H9 (cell line): ENCODE data around the gene HEATR9. TPM values are rescaled to one million over a fixed set of nuclear protein-coding genes. Genes with fewer than 3 reads are reported as not detected.

Source experiments
- DNase-seq: peaks from one replicate; pipeline ENCODE4 v3.0.0-alpha.2; 2017
- H2AFZ ChIP-seq: one replicate; pipeline ENCODE4 v1.6.1; 2013; ENCODE audit warnings: mild to moderate bottlenecking, low read length, control low read depth, moderate library complexity
- H2AK5ac ChIP-seq: 2 replicates; pipeline ENCODE4 v1.6.1; 2013; ENCODE audit warnings: low read length, control low read depth, mixed read lengths; ENCODE audit not compliant: insufficient read length
- H2BK120ac ChIP-seq: one replicate; pipeline ENCODE4 v1.6.1; 2013; ENCODE audit warnings: low read depth, mild to moderate bottlenecking, low read length, control low read depth, inconsistent platforms; ENCODE audit not compliant: poor library complexity, severe bottlenecking
- H2BK12ac ChIP-seq: 2 replicates; pipeline ENCODE4 v1.6.1; 2013; ENCODE audit warnings: low read length, control low read depth, mixed read lengths, low read depth; ENCODE audit not compliant: insufficient read length
- H2BK15ac ChIP-seq: 2 replicates; pipeline ENCODE4 v1.6.1; 2013; ENCODE audit warnings: low read depth, low read length, control low read depth
- H2BK20ac ChIP-seq: one replicate; pipeline ENCODE4 v1.6.1; 2013; ENCODE audit warnings: low read depth, mild to moderate bottlenecking, low read length, control low read depth, inconsistent platforms; ENCODE audit not compliant: poor library complexity, severe bottlenecking
- H2BK5ac ChIP-seq: 2 replicates; pipeline ENCODE4 v1.6.1; 2013; ENCODE audit warnings: low read length, control low read depth, mixed read lengths; ENCODE audit not compliant: insufficient read length
- H3K14ac ChIP-seq: 2 replicates; pipeline ENCODE4 v1.6.1; 2013; ENCODE audit warnings: low read length, control low read depth; ENCODE audit not compliant: insufficient read depth
- H3K18ac ChIP-seq: 2 replicates; pipeline ENCODE4 v1.6.1; 2013; ENCODE audit warnings: low read depth, mild to moderate bottlenecking, mixed read lengths, low read length, control low read depth; ENCODE audit not compliant: insufficient read length
- H3K23ac ChIP-seq: 2 replicates; pipeline ENCODE4 v1.6.1; 2013; ENCODE audit warnings: low read length, control low read depth, mixed read lengths, low read depth; ENCODE audit not compliant: insufficient read length
- H3K23me2 ChIP-seq: 2 replicates; pipeline ENCODE4 v1.6.1; 2013; ENCODE audit warnings: low read depth, mild to moderate bottlenecking, mixed read lengths, low read length, control low read depth; ENCODE audit not compliant: insufficient read length, poor library complexity, severe bottlenecking
- H3K27ac ChIP-seq: 2 replicates; pipeline ENCODE4 v1.5.1; 2013; ENCODE audit warnings: low read length, control low read depth, mixed read lengths, low read depth; ENCODE audit not compliant: insufficient read length
- H3K27me3 ChIP-seq: 2 replicates; pipeline ENCODE4 v1.6.1; 2013; ENCODE audit warnings: low read length, control low read depth, inconsistent platforms; ENCODE audit not compliant: insufficient read depth
- H3K4ac ChIP-seq: 2 replicates; pipeline ENCODE4 v1.6.1; 2013; ENCODE audit warnings: low read depth, mild to moderate bottlenecking, control low read depth, inconsistent platforms, low read length, moderate library complexity
- H3K4me1 ChIP-seq: 2 replicates; pipeline ENCODE4 v1.6.1; 2013; ENCODE audit warnings: low read length, control low read depth, inconsistent platforms; ENCODE audit not compliant: insufficient read depth
- H3K4me2 ChIP-seq: 2 replicates; pipeline ENCODE4 v1.6.1; 2013; ENCODE audit warnings: low read length, control low read depth, mixed read lengths; ENCODE audit not compliant: insufficient read length, insufficient read depth
- H3K56ac ChIP-seq: 2 replicates; pipeline ENCODE4 v1.6.1; 2013; ENCODE audit warnings: low read depth, mild to moderate bottlenecking, mixed read lengths, low read length, control low read depth; ENCODE audit not compliant: insufficient read length
- H3K79me1 ChIP-seq: 2 replicates; pipeline ENCODE4 v1.6.1; 2013; ENCODE audit warnings: low read depth, mild to moderate bottlenecking, moderate library complexity, low read length, control low read depth, inconsistent platforms; ENCODE audit not compliant: insufficient read depth, poor library complexity, severe bottlenecking
- H3K79me2 ChIP-seq: 2 replicates; pipeline ENCODE4 v1.6.1; 2013; ENCODE audit warnings: low read length, control low read depth, inconsistent platforms; ENCODE audit not compliant: insufficient read depth
- H3K9ac ChIP-seq: 2 replicates; pipeline ENCODE4 v1.6.1; 2013; ENCODE audit warnings: low read length, control low read depth, mixed read lengths; ENCODE audit not compliant: insufficient read length; ENCODE audit errors: extremely low read depth
- H3K9me3 ChIP-seq: one replicate; pipeline ENCODE4 v1.6.1; 2013; ENCODE audit warnings: low read depth, low read length, inconsistent platforms; ENCODE audit not compliant: control insufficient read depth
- H3T11ph ChIP-seq: one replicate; pipeline ENCODE4 v1.6.1; 2013; ENCODE audit warnings: mild to moderate bottlenecking, low read length, control low read depth, inconsistent platforms
- H4K20me1 ChIP-seq: one replicate; pipeline ENCODE4 v1.6.1; 2013; ENCODE audit not compliant: control insufficient read depth, insufficient read length, insufficient read depth
- H4K5ac ChIP-seq: 2 replicates; pipeline ENCODE4 v1.6.1; 2013; ENCODE audit warnings: low read depth, mild to moderate bottlenecking, mixed read lengths, low read length, control low read depth; ENCODE audit not compliant: insufficient read length
- H4K8ac ChIP-seq: replicated peaks from 2 replicates; pipeline ENCODE4 v1.6.1; 2013; ENCODE audit warnings: low read length, control low read depth, mixed read lengths, low read depth; ENCODE audit not compliant: insufficient read length
- H4K91ac ChIP-seq: 2 replicates; pipeline ENCODE4 v1.6.1; 2013; ENCODE audit warnings: low read depth, mild to moderate bottlenecking, moderate library complexity, mixed read lengths, low read length, control low read depth; ENCODE audit not compliant: insufficient read length
- H3K27ac Mint-ChIP-seq, 3 experiments: 2 replicates in 2 of 3; 3 replicates in 1 of 3; pipeline ENCODE4 v1.8.0; 2020 to 2021; ENCODE audit warnings: mixed read lengths in 3 of 3, mild to moderate bottlenecking in 1 of 3, moderate library complexity in 1 of 3
- H3K27me3 Mint-ChIP-seq: 2 replicates; pipeline ENCODE4 v1.8.0; 2021; ENCODE audit warnings: low read depth, mild to moderate bottlenecking, moderate library complexity, mixed read lengths
- H3K36me3 Mint-ChIP-seq, 3 experiments: 2 replicates in 2 of 3; 3 replicates in 1 of 3; pipeline ENCODE4 v1.8.0; 2020 to 2021; ENCODE audit warnings: low read depth in 3 of 3, mixed read lengths in 3 of 3; ENCODE audit not compliant: insufficient read depth in 1 of 3
- H3K4me1 Mint-ChIP-seq, 2 experiments: 2 replicates each; pipeline ENCODE4 v1.8.0; 2020; ENCODE audit warnings: mixed read lengths in 2 of 2
- H3K4me3 Mint-ChIP-seq, 2 experiments: 2 replicates in 1 of 2; 3 replicates in 1 of 2; pipeline ENCODE4 v1.8.0; 2020 to 2021; ENCODE audit warnings: mild to moderate bottlenecking in 2 of 2, mixed read lengths in 2 of 2, moderate library complexity in 1 of 2
- H3K9me3 Mint-ChIP-seq, 2 experiments: 2 replicates in 1 of 2; 3 replicates in 1 of 2; pipeline ENCODE4 v1.8.0; 2020; ENCODE audit warnings: mild to moderate bottlenecking in 2 of 2, mixed read lengths in 2 of 2, moderate library complexity in 1 of 2
- total RNA-seq: library from RNA; stranded (reverse); gene quantifications from 2 replicates; pipeline ENCODE4 v1.2.1, GENCODE V29; 2021
- TF ChIP-seq, protein P1 (sequence below): fragments of 200-600 bp; sonication (generic); conservative IDR thresholded peaks from 3 replicates; pipeline ENCODE4 v1.8.0; 2021; ENCODE audit warnings: antibody characterized with exemption, mild to moderate bottlenecking

Gene HEATR9
- total RNA-seq, 1 experiment from 2014 or later, result not detected

DNA sequence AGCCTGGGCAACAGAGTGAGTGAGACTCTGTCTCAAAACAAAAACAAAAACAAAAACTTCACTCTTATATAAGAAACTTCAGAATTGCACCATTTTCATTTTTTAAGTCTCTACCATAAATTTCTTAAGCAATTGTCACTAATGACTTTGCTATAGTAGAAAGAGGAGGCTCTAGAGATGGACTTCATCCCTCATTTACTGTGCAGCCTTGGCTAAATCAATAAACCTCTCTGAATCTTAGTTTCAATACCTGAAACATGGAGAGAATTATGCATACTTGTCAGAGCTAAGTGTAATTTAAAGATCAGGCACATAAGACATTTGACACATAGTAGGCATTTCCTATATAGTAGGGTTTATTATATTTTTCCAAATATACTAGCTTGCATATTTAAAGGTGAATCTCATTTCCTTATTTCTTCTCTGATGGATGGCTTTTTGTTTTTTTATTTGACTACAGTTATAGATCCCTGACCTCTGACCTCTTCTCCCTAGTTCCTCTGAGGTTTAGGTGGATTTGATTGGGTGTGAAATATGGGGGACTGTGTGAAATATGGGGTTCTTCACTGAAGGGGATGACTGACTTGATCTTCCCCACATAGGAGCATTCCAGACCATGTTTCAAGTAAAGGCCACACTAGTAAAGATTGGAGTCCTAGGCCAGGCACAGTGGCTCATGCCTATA lies 8.8 kb upstream of the HEATR9 start:
- Histone ChIP-seq H2BK15ac (no peak overlapping the region), H4K20me1 (no peaks in the 10 kb centered on the region)
- H3K4me3 Mint-ChIP-seq, result no peak overlapping the region

More for the DNA sequence above, 8.8 kb upstream of the HEATR9 start:
- H3K14ac ChIP-seq, result no peak overlapping the region
- no peak overlapping the region for H2BK120ac ChIP-seq
- H4K8ac ChIP-seq, result no peak overlapping the region
- H3K36me3 Mint-ChIP-seq, result no peaks in the 10 kb centered on the region
- H3K56ac ChIP-seq, result no peak overlapping the region
- H3K27ac ChIP-seq, result no peak overlapping the region
- peaks cover 4 to 5% of the 10 kb centered on the region in 2 experiments for H3K4me1 Mint-ChIP-seq
- no peak overlapping the region for H2BK5ac ChIP-seq
- no peak overlapping the region for H2AFZ ChIP-seq
- H3T11ph ChIP-seq, result no peak overlapping the region
- H3K9me3 ChIP-seq, result no peaks in the 10 kb centered on the region
- no peak overlapping the region for H2BK20ac ChIP-seq
- H4K5ac ChIP-seq, result no peak overlapping the region
- TF ChIP-seq, protein P1, sequence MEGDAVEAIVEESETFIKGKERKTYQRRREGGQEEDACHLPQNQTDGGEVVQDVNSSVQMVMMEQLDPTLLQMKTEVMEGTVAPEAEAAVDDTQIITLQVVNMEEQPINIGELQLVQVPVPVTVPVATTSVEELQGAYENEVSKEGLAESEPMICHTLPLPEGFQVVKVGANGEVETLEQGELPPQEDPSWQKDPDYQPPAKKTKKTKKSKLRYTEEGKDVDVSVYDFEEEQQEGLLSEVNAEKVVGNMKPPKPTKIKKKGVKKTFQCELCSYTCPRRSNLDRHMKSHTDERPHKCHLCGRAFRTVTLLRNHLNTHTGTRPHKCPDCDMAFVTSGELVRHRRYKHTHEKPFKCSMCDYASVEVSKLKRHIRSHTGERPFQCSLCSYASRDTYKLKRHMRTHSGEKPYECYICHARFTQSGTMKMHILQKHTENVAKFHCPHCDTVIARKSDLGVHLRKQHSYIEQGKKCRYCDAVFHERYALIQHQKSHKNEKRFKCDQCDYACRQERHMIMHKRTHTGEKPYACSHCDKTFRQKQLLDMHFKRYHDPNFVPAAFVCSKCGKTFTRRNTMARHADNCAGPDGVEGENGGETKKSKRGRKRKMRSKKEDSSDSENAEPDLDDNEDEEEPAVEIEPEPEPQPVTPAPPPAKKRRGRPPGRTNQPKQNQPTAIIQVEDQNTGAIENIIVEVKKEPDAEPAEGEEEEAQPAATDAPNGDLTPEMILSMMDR, result no peak
- no peaks in the 10 kb centered on the region for H3K23me2 ChIP-seq
- no peaks in the 10 kb centered on the region for H3K9me3 Mint-ChIP-seq
- no peak overlapping the region for H2AK5ac ChIP-seq
- H3K9ac ChIP-seq, result no peak overlapping the region
- H3K4ac ChIP-seq, result no peak overlapping the region
- H4K91ac ChIP-seq, result no peak overlapping the region
- H2BK12ac ChIP-seq, result no peak overlapping the region
- DNase-seq, result no peak
- H3K79me1 ChIP-seq, result no peaks in the 10 kb centered on the region
- H3K79me2 ChIP-seq, result no peaks in the 10 kb centered on the region
- peaks cover 1% of the 10 kb centered on the region; the same call in 1 of the 2 replicates for H3K27me3 Mint-ChIP-seq
- H3K18ac ChIP-seq, result no peak overlapping the region
- H3K27ac Mint-ChIP-seq, result no peak overlapping the region
- no peak overlapping the region for H3K23ac ChIP-seq
- peaks cover 3% of the 10 kb centered on the region; the same call in 1 of the 2 replicates for H3K4me1 ChIP-seq
- no peak overlapping the region for H3K4me2 ChIP-seq
- H3K27me3 ChIP-seq, result no peaks in the 10 kb centered on the region
